ENCODE data around the gene LDLRAD4.

- no peak for TF ChIP-seq POLR2A (IDR thresholded peaks at IDR 0.05; ENCODE audit: low read depth, low read length)
- no peak for TF ChIP-seq POLR2AphosphoS5 (IDR thresholded peaks at IDR 0.05; ENCODE audit: low read depth, low read length)
- no peak for TF ChIP-seq TAF1 (IDR thresholded peaks at IDR 0.05; ENCODE audit: low read depth, low read length)
- no peak for TF ChIP-seq PAX5 (IDR thresholded peaks at IDR 0.05; ENCODE audit: insufficient read depth, low read length, severe bottlenecking)
Observed at GRCh38 chr18:13534631-13535030, 316.1 kb downstream of the LDLRAD4 start.

Data from GM12891 (cell line).